K562 (cell line): ENCODE measurements around the gene TRIOBP. TPM values are rescaled to one million over a fixed set of nuclear protein-coding genes. Genes with fewer than 3 reads are reported as not detected.

Experiments used
- ATAC-seq: fragments of 200-7000 bp; cut with Tn5 transposase; 3 replicates; pipeline ENCODE4 v1.9.1; 2020; ENCODE audit warnings: moderate library complexity
- BruUV-seq: library from RNA; stranded (reverse); fragments of 400-500 nt; replicated peaks from 2 replicates; lab custom pipeline; 2021; lab: Mats Ljungman, UMichigan
- CTCF ChIA-PET: fragments of 300-600 bp; formaldehyde crosslinking; extraction: SDS; loops from one replicate; lab custom pipeline; 2021; ENCODE audit warnings: low intra/inter-chr PET ratio; lab: Yijun Ruan, JAX
- POLR2A ChIA-PET: fragments of 300-600, 350-650 bp; sonication (Branson Sonifier 250); formaldehyde crosslinking; extraction: SDS; loops from one replicate; lab custom pipeline; 2021; ENCODE audit warnings: antibody characterized with exemption, inconsistent platforms; lab: Yijun Ruan, JAX
- DNase-seq, 4 experiments: peaks; one replicate each; pipeline versions ENCODE4 v3.0.0 to v3.0.0-alpha.2; 2011 to 2018; ENCODE audit warnings: low spot score in 3 of 4, mixed read lengths in 3 of 4; ENCODE audit errors: extremely low read depth in 1 of 4
- FAIRE-seq: peaks from 2 replicates; lab custom pipeline; 2011; peaks lifted over from hg19 to GRCh38; lab: Jason Lieb, UNC
- H2AFZ ChIP-seq: 2 replicates; pipeline ENCODE4 v1.6.0; 2011; ENCODE audit warnings: low read depth, low read length, control low read depth, inconsistent platforms
- H3K27ac ChIP-seq: fragments of 200-600 bp; 3 replicates; pipeline ENCODE4 v1.8.0; 2011; ENCODE audit warnings: low read depth, mild to moderate bottlenecking, control low read depth, inconsistent platforms, low read length, moderate library complexity, mixed read lengths; ENCODE audit errors: extremely low read depth
- H3K27me3 ChIP-seq, 2 experiments: fragments of 300-600 bp in 1 of 2; 2 replicates in 1 of 2; 3 replicates in 1 of 2; pipeline versions ENCODE4 v1.6.0 to v1.8.0; 2011; ENCODE audit warnings: inconsistent platforms in 2 of 2, low read length in 2 of 2, mild to moderate bottlenecking in 1 of 2, mixed read lengths in 1 of 2, moderate library complexity in 1 of 2; ENCODE audit not compliant: control insufficient read depth in 2 of 2, insufficient read depth in 2 of 2
- H3K36me3 ChIP-seq: fragments of 300-600 bp; 3 replicates; pipeline ENCODE4 v1.8.0; 2011; ENCODE audit warnings: mild to moderate bottlenecking, low read length, inconsistent platforms; ENCODE audit not compliant: control insufficient read depth, insufficient read depth
- H3K4me1 ChIP-seq, 2 experiments: fragments of 200-600 bp in 1 of 2; replicated peaks in 1 of 2; 2 replicates in 1 of 2; 3 replicates in 1 of 2; pipeline versions ENCODE4 v1.5.1 to v1.8.0; 2011; ENCODE audit warnings: inconsistent platforms in 2 of 2, low read length in 2 of 2, mild to moderate bottlenecking in 1 of 2, mixed read lengths in 1 of 2, moderate library complexity in 1 of 2; ENCODE audit not compliant: control insufficient read depth in 2 of 2, insufficient read depth in 2 of 2
- H3K4me2 ChIP-seq: 2 replicates; pipeline ENCODE4 v1.6.1; 2011; ENCODE audit warnings: low read length, control low read depth, inconsistent platforms, mixed read lengths; ENCODE audit not compliant: insufficient read depth
- H3K4me3 ChIP-seq: fragments of 200-600 bp; sonication (generic), shearing (Covaris generic); 2 replicates; pipeline ENCODE4 v1.5.1; 2016; ENCODE audit warnings: control low read depth, inconsistent platforms
- H3K79me2 ChIP-seq: fragments of 200-600 bp; 3 replicates; pipeline ENCODE4 v1.8.0; 2011; ENCODE audit warnings: low read length, inconsistent platforms; ENCODE audit not compliant: control insufficient read depth, insufficient read depth
- H3K9ac ChIP-seq, 2 experiments: 2 replicates each; pipeline versions ENCODE4 v1.6.0 to v1.6.1; 2011; ENCODE audit warnings: low read depth in 2 of 2, low read length in 2 of 2, control low read depth in 1 of 2, inconsistent platforms in 1 of 2, mild to moderate bottlenecking in 1 of 2, mixed read lengths in 1 of 2; ENCODE audit not compliant: insufficient read depth in 1 of 2
- H3K9me1 ChIP-seq: one replicate; pipeline ENCODE4 v1.6.0; 2011; ENCODE audit warnings: inconsistent platforms, mild to moderate bottlenecking, low read length, moderate library complexity; ENCODE audit not compliant: control insufficient read depth, insufficient read depth
- H3K9me3 ChIP-seq: replicated peaks from 2 replicates; pipeline ENCODE4 v1.5.1; 2011; ENCODE audit warnings: low read depth, low read length, inconsistent platforms; ENCODE audit not compliant: control insufficient read depth, insufficient read depth
- H4K20me1 ChIP-seq: replicated peaks from 2 replicates; pipeline ENCODE4 v1.6.1; 2011; ENCODE audit warnings: low read length, inconsistent platforms, mixed read lengths; ENCODE audit not compliant: control insufficient read depth, insufficient read depth
- CAMTA2 ChIP-seq: fragments of 250-450 bp; sonication (Bioruptor Pico); conservative IDR thresholded peaks from 2 replicates; pipeline ENCODE4 v1.5.1; 2022
- CEBPG ChIP-seq, 3 experiments: fragments of 200-800 bp in 1 of 3; sonication (Bioruptor generic) in 1 of 3; sonication (generic) in 1 of 3; formaldehyde crosslinking in 1 of 3; IDR thresholded peaks in 2 of 3; conservative IDR thresholded peaks in 1 of 3; 2 replicates each; pipeline versions ENCODE4 v1.6.1 to v1.8.0; 2016 to 2022; ENCODE audit warnings: missing compliant biosample characterization in 2 of 3, missing genetic modification characterization in 2 of 3, mild to moderate bottlenecking in 1 of 3, missing genetic modification reagents in 1 of 3
- CTBP1 ChIP-seq: fragments of 450-650 bp; IDR thresholded peaks from 2 replicates; pipeline ENCODE4 v1.6.1; 2016; ENCODE audit warnings: borderline replicate concordance
- E2F1 ChIP-seq: sonication (generic); formaldehyde crosslinking; IDR thresholded peaks from 2 replicates; pipeline ENCODE4 v1.8.1; 2023; ENCODE audit warnings: mild to moderate bottlenecking, missing genetic modification reagents, moderate library complexity
- ESRRA ChIP-seq: fragments of 450-650 bp; IDR thresholded peaks from 2 replicates; pipeline ENCODE4 v1.6.1; 2014; ENCODE audit warnings: low read depth, mild to moderate bottlenecking, moderate library complexity, borderline replicate concordance
- GTF2B ChIP-seq: IDR thresholded peaks from 2 replicates; pipeline ENCODE4 v1.6.1; 2011; ENCODE audit not compliant: insufficient read length; ENCODE audit errors: extremely low read depth
- KAT7 ChIP-seq: sonication (generic); formaldehyde crosslinking; IDR thresholded peaks from 2 replicates; pipeline ENCODE4 v1.8.0; 2022; ENCODE audit warnings: missing genetic modification reagents, mild to moderate bottlenecking, borderline replicate concordance
- MYC ChIP-seq, 2 experiments: fragments of 250-450 bp in 1 of 2; sonication (Bioruptor Pico) in 1 of 2; IDR thresholded peaks; 2 replicates each; pipeline versions ENCODE4 v1.5.1 to v1.6.1; 2012 to 2021; ENCODE audit warnings: low read depth in 2 of 2, borderline replicate concordance in 1 of 2, improper control_type of control experiment in 1 of 2, low read length in 1 of 2, mild to moderate bottlenecking in 1 of 2, moderate library complexity in 1 of 2
- RBM25 ChIP-seq: fragments of 200-400 bp; formaldehyde crosslinking; IDR thresholded peaks from 2 replicates; pipeline ENCODE4 v1.6.1; 2018; ENCODE audit warnings: low read length, low read depth, moderate library complexity; ENCODE audit not compliant: severe bottlenecking
- SAP30 ChIP-seq: fragments of 200-600 bp; sonication (generic); IDR thresholded peaks from 2 replicates; pipeline ENCODE4 v1.6.1; 2012; ENCODE audit warnings: borderline replicate concordance, low read depth, mild to moderate bottlenecking, moderate library complexity, low read length, control low read depth, inconsistent platforms; ENCODE audit not compliant: insufficient read depth, poor library complexity, severe bottlenecking
- SNRNP70 ChIP-seq: fragments of 200-400 bp; formaldehyde crosslinking; optimal IDR thresholded peaks from 2 replicates; pipeline ENCODE3; 2017; ENCODE audit warnings: low read depth, low read length
- ZNF174 ChIP-seq: fragments of 250-450 bp; sonication (Bioruptor Pico); IDR thresholded peaks from 2 replicates; pipeline ENCODE4 v1.4.0; 2020; ENCODE audit warnings: mild to moderate bottlenecking
- ZNF212 ChIP-seq: fragments of 450-650 bp; formaldehyde crosslinking; IDR thresholded peaks from 2 replicates; pipeline ENCODE4 v1.4.0; 2020; ENCODE audit warnings: mild to moderate bottlenecking
- WGBS: fragments of 100-300 bp; shearing (Covaris generic); methylation state at CpG from one replicate; pipeline ENCODE4 v1.1.6; 2016; ENCODE audit warnings: low coverage, mixed read lengths; ENCODE audit not compliant: insufficient coverage; ENCODE audit errors: missing lambda C conversion rate; 5-methylcytosine and 5-hydroxymethylcytosine counted together
- in situ Hi-C: fragments of 300-500 bp; cut with MboI; formaldehyde crosslinking; loops from 4 replicates; pipeline ENCODE4 v1.15.0; 2018; ENCODE audit warnings: inconsistent platforms, mixed read lengths
- intact Hi-C: fragments of 100-400 bp; cut with micrococcal nuclease; formaldehyde crosslinking; loops from 2 replicates; pipeline ENCODE4 v1.14.2; 2022
- polyA plus RNA-seq, 8 experiments: library from polyadenylated mRNA; depleted of rRNA in 4 of 8; stranded (reverse) in 5 of 8; unstranded in 3 of 8; fragments of >200 nt; fragmentation: Nextera tagmentation in 2 of 8; fragmentation: Illumina TruSeq in 1 of 8; extraction: Ambion mirVana in 2 of 8; extraction: Trizol in 1 of 8; gene quantifications; 2 replicates each; pipeline versions ENCODE4 v1.2.1 to v1.2.3, GENCODE V29; 2011 to 2014; ENCODE audit warnings: inconsistent platforms in 1 of 8, missing spikeins in 1 of 8
- total RNA-seq, 7 experiments: library from RNA; depleted of rRNA in 6 of 7; stranded (reverse); fragments of >200 nt in 6 of 7; fragmentation: Illumina TruSeq in 2 of 7; extraction: Trizol in 2 of 7; gene quantifications; 2 replicates each; pipeline versions ENCODE4 v1.2.1 to v1.2.3, GENCODE V29; 2011 to 2021; ENCODE audit warnings: low replicate concordance in 1 of 7
- TF ChIP-seq, protein P1 (sequence below): fragments of 450-650 bp; IDR thresholded peaks from 2 replicates; pipeline ENCODE4 v1.6.1; 2016
- TF ChIP-seq, protein P2 (sequence below): sonication (generic); formaldehyde crosslinking; IDR thresholded peaks from 2 replicates; pipeline ENCODE4 v1.5.0; 2020; ENCODE audit warnings: missing genetic modification reagents

TRIOBP gene
- total and polyA plus RNA-seq, 9 of the 15 experiments (the other 6 are each of a cell fraction or from before 2014, with no cell fraction given), result 0.24 to 13.8 (median 5.5) TPM

DNA sequence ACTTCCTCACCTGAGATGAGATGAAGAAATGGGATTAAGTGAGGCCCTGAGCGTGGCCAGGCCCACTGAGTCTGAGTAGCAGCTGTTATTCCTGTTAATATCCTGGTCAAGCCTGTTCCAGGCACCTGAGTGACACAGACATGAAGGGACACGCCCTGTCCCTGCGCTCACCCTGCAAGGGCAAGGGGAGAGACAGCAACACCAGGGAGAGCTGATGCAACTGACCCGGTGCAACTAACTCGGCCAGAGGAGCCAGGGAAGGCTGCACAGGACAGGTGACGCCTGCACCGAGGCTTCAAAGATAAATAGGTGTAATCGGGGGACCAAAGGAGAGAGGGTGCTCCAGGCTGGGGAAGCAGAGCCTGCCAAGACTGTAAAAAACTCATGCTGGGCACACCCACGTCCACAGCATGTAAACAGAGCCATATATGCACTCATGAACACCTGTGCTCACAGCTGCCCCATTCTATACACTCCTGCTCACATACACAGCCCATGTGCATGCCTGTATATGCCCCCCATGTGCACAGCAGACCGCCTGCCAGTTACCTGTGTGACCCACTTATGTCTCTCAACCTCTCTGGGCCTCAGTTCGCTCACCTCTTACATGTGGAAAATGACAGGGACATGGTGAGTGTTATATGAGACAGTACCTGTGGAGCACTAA, 88.1 kb downstream of the TRIOBP start:
- H3K79me2 ChIP-seq, result no peaks in the 10 kb centered on the region
- in situ Hi-C loops, result no loop called here
- H4K20me1 ChIP-seq, result no peaks in the 10 kb centered on the region
- ChIA-PET CTCF (no interaction called here), POLR2A (interaction anchor here (0.6 kb wide), 2 partner anchors 12 to 33 kb away, joined by 3 read pairs; no protein-coding TSS in a partner anchor)
- peak; percentile 84 for ATAC-seq
- H3K4me3 ChIP-seq, result no peak overlapping the region
- no peaks in the 10 kb centered on the region for H3K9me1 ChIP-seq
- intact Hi-C loops, result no loop called here
- no peaks in the 10 kb centered on the region for H3K27me3 ChIP-seq
- WGBS, result 38% methylated on average over 11 of the region's 11 CpGs
- DNase-seq, result no peak
- H3K4me2 ChIP-seq, result no peak overlapping the region
- H3K36me3 ChIP-seq, result no peaks in the 10 kb centered on the region
- no TSS peak for BruUV-seq
- no peak for FAIRE-seq
- no peak overlapping the region for H2AFZ ChIP-seq
- no peaks in the 10 kb centered on the region for H3K9me3 ChIP-seq
- H3K4me1 ChIP-seq, result peaks cover 7 to 8% of the 10 kb centered on the region in 2 experiments; a peak in 4 of 5 replicates
- H3K27ac ChIP-seq, result no peak overlapping the region
- H3K9ac ChIP-seq, result peak overlapping the region in 1 of 2 experiments; percentile 45; a peak in 2 of 4 replicates
- TF ChIP-seq, protein P1, sequence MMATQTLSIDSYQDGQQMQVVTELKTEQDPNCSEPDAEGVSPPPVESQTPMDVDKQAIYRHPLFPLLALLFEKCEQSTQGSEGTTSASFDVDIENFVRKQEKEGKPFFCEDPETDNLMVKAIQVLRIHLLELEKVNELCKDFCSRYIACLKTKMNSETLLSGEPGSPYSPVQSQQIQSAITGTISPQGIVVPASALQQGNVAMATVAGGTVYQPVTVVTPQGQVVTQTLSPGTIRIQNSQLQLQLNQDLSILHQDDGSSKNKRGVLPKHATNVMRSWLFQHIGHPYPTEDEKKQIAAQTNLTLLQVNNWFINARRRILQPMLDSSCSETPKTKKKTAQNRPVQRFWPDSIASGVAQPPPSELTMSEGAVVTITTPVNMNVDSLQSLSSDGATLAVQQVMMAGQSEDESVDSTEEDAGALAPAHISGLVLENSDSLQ, result peak; percentile 73
- peak; percentile 43; the same call in 1 of the 2 replicates for TF ChIP-seq CTBP1
- no peak for TF ChIP-seq SAP30
- no peak for TF ChIP-seq KAT7 (CRISPR knock-in tag)
- TF ChIP-seq MYC (IDR thresholded peaks at IDR 0.05; ENCODE audit: low read depth, low read length), result 0 out of 2 replicates have a peak, but pooled peaks have one; percentile 21
- no peak for TF ChIP-seq MYC (CRISPR knock-in tag; IDR thresholded peaks at IDR 0.05; ENCODE audit: borderline replicate concordance, low read depth)
- TF ChIP-seq, protein P2, sequence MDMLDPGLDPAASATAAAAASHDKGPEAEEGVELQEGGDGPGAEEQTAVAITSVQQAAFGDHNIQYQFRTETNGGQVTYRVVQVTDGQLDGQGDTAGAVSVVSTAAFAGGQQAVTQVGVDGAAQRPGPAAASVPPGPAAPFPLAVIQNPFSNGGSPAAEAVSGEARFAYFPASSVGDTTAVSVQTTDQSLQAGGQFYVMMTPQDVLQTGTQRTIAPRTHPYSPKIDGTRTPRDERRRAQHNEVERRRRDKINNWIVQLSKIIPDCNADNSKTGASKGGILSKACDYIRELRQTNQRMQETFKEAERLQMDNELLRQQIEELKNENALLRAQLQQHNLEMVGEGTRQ (CRISPR knock-in tag), result no peak
- TF ChIP-seq RBM25, result peak; percentile 16
- TF ChIP-seq E2F1, result no peak
- peak; percentile 35; the same call in 1 of the 2 replicates for TF ChIP-seq ESRRA
- no peak for TF ChIP-seq SNRNP70
- no peak for TF ChIP-seq GTF2B
- TF ChIP-seq CEBPG (CRISPR knock-in tag; IDR thresholded peaks at IDR 0.05), result peak; percentile 82
- peak in 1 of 2 experiments; percentile 39; a peak in 1 of 4 replicates for TF ChIP-seq CEBPG (tag; conservative IDR thresholded peaks at IDR 0.05 in 1 of 2, IDR thresholded peaks at IDR 0.05 in 1 of 2)
- no peak for TF ChIP-seq ZNF212 (CRISPR knock-in tag)
- TF ChIP-seq CAMTA2 (CRISPR knock-in tag), result no peak
- TF ChIP-seq ZNF174, result no peak
